ENCODE results near the gene TENM4. TPM values are rescaled to one million over a fixed set of nuclear protein-coding genes. Genes with fewer than 3 reads are reported as not detected.

The TENM4 gene
- total RNA-seq, 2 experiments from 2014 or later, result not detected

DNA sequence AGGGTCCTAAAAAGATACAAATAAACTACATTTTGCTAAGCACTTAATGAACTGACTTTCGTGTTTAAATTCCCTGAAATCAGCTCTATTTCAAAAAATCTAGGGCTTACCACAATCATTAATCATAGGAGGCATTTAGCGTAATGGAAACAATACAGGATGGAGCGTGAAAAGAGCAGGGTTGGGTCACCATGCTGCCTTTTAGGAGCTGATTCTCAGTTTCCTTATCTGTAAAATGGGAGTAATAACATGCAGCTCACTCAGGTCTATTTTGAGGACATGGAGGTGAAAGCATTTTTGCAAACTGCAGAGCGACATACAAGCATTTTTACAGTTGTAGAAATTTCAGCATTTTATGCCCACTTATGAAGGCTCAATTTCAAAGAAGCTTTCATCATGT is 407.0 kb downstream of the TENM4 start:
- Mint-ChIP-seq H3K4me3 (no peak overlapping the region), H3K27me3 (peaks cover 14% of the 10 kb centered on the region), H3K27ac (no peak overlapping the region), H3K9me3 (no peaks in the 10 kb centered on the region), H3K36me3 (no peaks in the 10 kb centered on the region), H3K4me1 (ENCODE audit: low read depth) (no peaks in the 10 kb centered on the region)
- DNase-seq, result no peak
- POLR2A ChIA-PET, result interaction anchor here (0.8 kb wide), 1 partner anchor 16 kb away, joined by 4 read pairs; no protein-coding TSS in a partner anchor
- CTCF ChIA-PET, result no interaction called here
- intact Hi-C loops (cut with micrococcal nuclease), result no loop called here

DNA sequence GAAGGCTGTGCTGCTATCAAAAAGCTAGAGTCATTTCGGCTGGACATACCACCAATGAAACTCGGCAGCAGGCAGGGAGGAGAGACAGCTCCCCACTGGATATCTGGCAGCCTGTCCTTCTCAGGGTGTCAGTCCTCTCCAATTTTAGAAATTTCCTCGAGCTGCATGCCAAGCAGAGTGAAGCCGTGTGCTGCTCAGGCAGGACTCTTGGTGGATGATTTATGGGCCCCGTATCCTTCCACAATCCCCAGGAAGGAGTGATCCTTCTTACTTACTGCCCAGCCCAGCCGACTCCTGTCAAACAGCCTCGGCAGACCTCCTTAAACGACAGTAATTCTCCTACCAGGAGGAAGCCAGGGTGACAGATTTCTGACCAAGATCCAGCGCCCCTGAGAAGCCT is 410.4 kb downstream of the TENM4 start:
- DNase-seq, result no peak
- Mint-ChIP-seq H3K4me1 (ENCODE audit: low read depth) (peaks cover 4% of the 10 kb centered on the region), H3K36me3 (no peaks in the 10 kb centered on the region), H3K9me3 (no peaks in the 10 kb centered on the region), H3K27ac (no peak overlapping the region), H3K27me3 (peaks cover 22% of the 10 kb centered on the region), H3K4me3 (no peak overlapping the region)
- CTCF ChIA-PET, result no interaction called here
- POLR2A ChIA-PET, result no interaction called here
- intact Hi-C loops (cut with micrococcal nuclease), result no loop called here

GRCh38 chr11:79028225-79028624 is 412.6 kb downstream of the TENM4 start:
- intact Hi-C loops (cut with micrococcal nuclease), result no loop called here
- ChIA-PET CTCF (no interaction called here), POLR2A (no interaction called here)
- no peak for DNase-seq
- H3K4me1 Mint-ChIP-seq (ENCODE audit: low read depth), result peaks cover 4% of the 10 kb centered on the region
- H3K27ac Mint-ChIP-seq, result no peak overlapping the region
- H3K9me3 Mint-ChIP-seq, result no peaks in the 10 kb centered on the region
- no peak overlapping the region for H3K4me3 Mint-ChIP-seq
- H3K36me3 Mint-ChIP-seq, result no peaks in the 10 kb centered on the region
- H3K27me3 Mint-ChIP-seq, result peaks cover 24% of the 10 kb centered on the region

- Mint-ChIP-seq H3K9me3 (no peaks in the 10 kb centered on the region), H3K27me3 (peaks cover 27% of the 10 kb centered on the region), H3K4me1 (ENCODE audit: low read depth) (peaks cover 4% of the 10 kb centered on the region), H3K4me3 (no peak overlapping the region), H3K27ac (no peak overlapping the region), H3K36me3 (no peaks in the 10 kb centered on the region)
- ChIA-PET POLR2A (no interaction called here), CTCF (no interaction called here)
- intact Hi-C loops (cut with micrococcal nuclease), result no loop called here
- no peak for DNase-seq
These were observed 413.9 kb downstream of the TENM4 start for GRCh38 chr11:79026803-79027445.

DNA sequence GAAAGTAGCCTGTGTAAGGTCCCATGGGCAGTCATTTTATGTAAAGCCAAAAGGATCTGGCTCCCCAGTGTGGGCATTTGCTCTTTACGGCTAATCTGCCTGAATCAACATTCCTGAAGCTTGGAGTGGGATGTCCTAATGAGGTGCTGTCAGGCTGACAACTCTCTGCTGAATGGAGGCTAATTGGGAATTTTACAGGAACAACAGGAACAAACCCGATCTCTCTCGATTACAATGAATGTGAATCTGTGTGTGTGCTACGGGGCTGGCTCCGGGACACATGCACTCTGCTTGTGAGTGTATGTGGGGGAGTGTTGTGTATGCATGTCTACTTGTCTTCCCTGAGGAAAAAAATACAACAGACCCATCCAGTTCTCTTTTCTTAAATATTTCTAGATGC is 415.2 kb downstream of the TENM4 start:
- peaks cover 26% of the 10 kb centered on the region for H3K27me3 Mint-ChIP-seq
- CTCF ChIA-PET, result no interaction called here

GRCh38 chr11:79025097-79025496 is 415.7 kb downstream of the TENM4 start:
- no peak overlapping the region for H3K27ac Mint-ChIP-seq
- no peaks in the 10 kb centered on the region for H3K9me3 Mint-ChIP-seq
- peaks cover 4% of the 10 kb centered on the region for H3K4me1 Mint-ChIP-seq (ENCODE audit: low read depth)
- peaks cover 26% of the 10 kb centered on the region for H3K27me3 Mint-ChIP-seq
- intact Hi-C loops (cut with micrococcal nuclease), result no loop called here
- no peaks in the 10 kb centered on the region for H3K36me3 Mint-ChIP-seq
- ChIA-PET POLR2A (no interaction called here), CTCF (no interaction called here)
- no peak for DNase-seq
- H3K4me3 Mint-ChIP-seq, result no peak overlapping the region

More for the DNA sequence above, 415.2 kb downstream of the TENM4 start:
- Mint-ChIP-seq H3K36me3 (no peaks in the 10 kb centered on the region), H3K9me3 (no peaks in the 10 kb centered on the region), H3K27ac (no peak overlapping the region), H3K4me1 (ENCODE audit: low read depth) (peaks cover 4% of the 10 kb centered on the region), H3K4me3 (no peak overlapping the region)
- DNase-seq, result no peak
- intact Hi-C loops (cut with micrococcal nuclease), result no loop called here
- POLR2A ChIA-PET, result no interaction called here

- H3K4me1 Mint-ChIP-seq (ENCODE audit: low read depth), result peaks cover 7% of the 10 kb centered on the region
- intact Hi-C loops (cut with micrococcal nuclease), result no loop called here
- H3K4me3 Mint-ChIP-seq, result no peak overlapping the region
- H3K27me3 Mint-ChIP-seq, result peaks cover 15% of the 10 kb centered on the region
- CTCF ChIA-PET, result no interaction called here
- no peaks in the 10 kb centered on the region for H3K9me3 Mint-ChIP-seq
- POLR2A ChIA-PET, result no interaction called here
- no peak overlapping the region for H3K27ac Mint-ChIP-seq
- DNase-seq, result no peak
- no peaks in the 10 kb centered on the region for H3K36me3 Mint-ChIP-seq
These were observed 418.6 kb downstream of the TENM4 start for GRCh38 chr11:79022265-79022664.

GRCh38 chr11:79021601-79022000 is 419.2 kb downstream of the TENM4 start:
- H3K36me3 Mint-ChIP-seq, result no peaks in the 10 kb centered on the region
- H3K27ac Mint-ChIP-seq, result no peak overlapping the region
- no peak for DNase-seq
- no peak overlapping the region for H3K4me3 Mint-ChIP-seq
- ChIA-PET CTCF (no interaction called here), POLR2A (no interaction called here)
- H3K9me3 Mint-ChIP-seq, result no peaks in the 10 kb centered on the region
- H3K4me1 Mint-ChIP-seq (ENCODE audit: low read depth), result peaks cover 3% of the 10 kb centered on the region
- intact Hi-C loops (cut with micrococcal nuclease), result no loop called here
- peaks cover 15% of the 10 kb centered on the region for H3K27me3 Mint-ChIP-seq

- Mint-ChIP-seq H3K4me1 (ENCODE audit: low read depth) (peaks cover 3% of the 10 kb centered on the region), H3K36me3 (no peaks in the 10 kb centered on the region), H3K4me3 (no peak overlapping the region), H3K27me3 (peaks cover 13% of the 10 kb centered on the region), H3K27ac (no peak overlapping the region), H3K9me3 (no peaks in the 10 kb centered on the region)
- CTCF ChIA-PET, result no interaction called here
- DNase-seq, result no peak
- intact Hi-C loops (cut with micrococcal nuclease), result no loop called here
- POLR2A ChIA-PET, result no interaction called here
These were observed 420.9 kb downstream of the TENM4 start for GRCh38 chr11:79019975-79020374.

DNA sequence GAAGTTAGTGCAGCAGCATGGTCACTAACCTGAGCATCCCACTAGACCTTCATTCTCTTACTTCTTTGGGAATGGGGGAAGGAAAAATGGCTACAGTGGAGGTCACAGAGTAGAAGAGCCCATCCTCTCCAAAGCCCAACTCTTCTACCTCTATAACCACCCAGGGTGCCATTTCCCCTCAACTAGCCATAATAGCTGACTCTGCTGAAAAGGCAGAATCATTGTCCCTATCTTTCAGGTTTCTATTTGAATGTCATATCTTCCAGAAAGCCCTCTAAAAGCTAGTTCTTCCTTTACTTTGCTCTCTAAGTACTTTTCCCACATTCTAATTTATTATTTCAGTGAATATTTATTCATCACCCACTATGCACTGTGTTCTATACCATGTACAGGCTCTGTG is 421.6 kb downstream of the TENM4 start:
- Mint-ChIP-seq H3K27me3 (peaks cover 13% of the 10 kb centered on the region), H3K36me3 (no peaks in the 10 kb centered on the region), H3K9me3 (no peaks in the 10 kb centered on the region), H3K4me3 (no peak overlapping the region), H3K4me1 (ENCODE audit: low read depth) (peaks cover 3% of the 10 kb centered on the region), H3K27ac (no peak overlapping the region)
- ChIA-PET POLR2A (no interaction called here), CTCF (no interaction called here)
- DNase-seq, result no peak
- intact Hi-C loops (cut with micrococcal nuclease), result no loop called here

- ChIA-PET CTCF (no interaction called here), POLR2A (interaction anchor here (1.2 kb wide), 1 partner anchor 15 kb away, joined by 4 read pairs; no protein-coding TSS in a partner anchor)
- peaks cover 11% of the 10 kb centered on the region for H3K27me3 Mint-ChIP-seq
- peaks cover 3% of the 10 kb centered on the region for H3K4me1 Mint-ChIP-seq (ENCODE audit: low read depth)
- intact Hi-C loops (cut with micrococcal nuclease), result no loop called here
- no peak overlapping the region for H3K4me3 Mint-ChIP-seq
- no peak for DNase-seq
- H3K27ac Mint-ChIP-seq, result no peak overlapping the region
- H3K9me3 Mint-ChIP-seq, result no peaks in the 10 kb centered on the region
- H3K36me3 Mint-ChIP-seq, result no peaks in the 10 kb centered on the region
These were observed 422.4 kb downstream of the TENM4 start for GRCh38 chr11:79018371-79018849.

GRCh38 chr11:79017811-79018210 is 423.0 kb downstream of the TENM4 start:
- POLR2A ChIA-PET, result interaction anchor here (1.2 kb wide), 1 partner anchor 16 kb away, joined by 4 read pairs; no protein-coding TSS in a partner anchor
- Mint-ChIP-seq H3K27ac (no peak overlapping the region), H3K9me3 (no peaks in the 10 kb centered on the region), H3K27me3 (peaks cover 11% of the 10 kb centered on the region), H3K4me3 (no peak overlapping the region), H3K4me1 (ENCODE audit: low read depth) (peaks cover 3% of the 10 kb centered on the region), H3K36me3 (no peaks in the 10 kb centered on the region)
- no peak for DNase-seq
- CTCF ChIA-PET, result no interaction called here
- intact Hi-C loops (cut with micrococcal nuclease), result no loop called here

DNA sequence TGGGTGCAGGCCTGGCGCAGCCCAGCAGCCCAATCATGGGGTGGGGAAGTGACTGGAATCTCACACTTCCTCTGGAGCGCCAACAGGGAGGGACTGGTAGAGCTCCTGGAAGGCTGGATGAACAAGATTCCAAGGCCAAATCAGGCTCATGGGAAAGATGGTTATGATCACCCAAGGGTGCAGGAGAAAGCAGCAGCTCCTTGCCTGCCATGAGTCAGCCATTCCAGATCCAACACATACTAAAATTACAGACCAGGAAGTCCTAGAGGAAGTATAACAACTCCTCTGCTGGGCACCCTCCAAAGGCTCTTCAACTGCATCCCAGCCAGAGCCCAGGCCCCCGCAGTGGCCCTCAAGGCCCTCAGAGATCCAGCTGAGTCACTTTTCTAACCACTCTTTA is 427.3 kb downstream of the TENM4 start:
- ChIA-PET CTCF (no interaction called here), POLR2A (no interaction called here)
- no peaks in the 10 kb centered on the region for H3K9me3 Mint-ChIP-seq
- peaks cover 9% of the 10 kb centered on the region for H3K27me3 Mint-ChIP-seq
- H3K27ac Mint-ChIP-seq, result no peak overlapping the region
- H3K4me3 Mint-ChIP-seq, result no peak overlapping the region
- H3K36me3 Mint-ChIP-seq, result no peaks in the 10 kb centered on the region
- peaks cover 3% of the 10 kb centered on the region for H3K4me1 Mint-ChIP-seq (ENCODE audit: low read depth)
- no peak for DNase-seq
- intact Hi-C loops (cut with micrococcal nuclease), result no loop called here
